SK-N-MC (cell line): ENCODE data around the gene CENPI.

Experiments
- EZH2 ChIP-seq: fragments of 200-600 bp; sonication (generic); IDR thresholded peaks from one replicate; pipeline ENCODE4 v1.6.1; 2017; ENCODE audit warnings: antibody characterized with exemption
- POLR2AphosphoS5 ChIP-seq: IDR thresholded peaks from 2 replicates; pipeline ENCODE4 v1.6.1; 2012; ENCODE audit warnings: mild to moderate bottlenecking, low read depth, low read length, borderline replicate concordance

DNA sequence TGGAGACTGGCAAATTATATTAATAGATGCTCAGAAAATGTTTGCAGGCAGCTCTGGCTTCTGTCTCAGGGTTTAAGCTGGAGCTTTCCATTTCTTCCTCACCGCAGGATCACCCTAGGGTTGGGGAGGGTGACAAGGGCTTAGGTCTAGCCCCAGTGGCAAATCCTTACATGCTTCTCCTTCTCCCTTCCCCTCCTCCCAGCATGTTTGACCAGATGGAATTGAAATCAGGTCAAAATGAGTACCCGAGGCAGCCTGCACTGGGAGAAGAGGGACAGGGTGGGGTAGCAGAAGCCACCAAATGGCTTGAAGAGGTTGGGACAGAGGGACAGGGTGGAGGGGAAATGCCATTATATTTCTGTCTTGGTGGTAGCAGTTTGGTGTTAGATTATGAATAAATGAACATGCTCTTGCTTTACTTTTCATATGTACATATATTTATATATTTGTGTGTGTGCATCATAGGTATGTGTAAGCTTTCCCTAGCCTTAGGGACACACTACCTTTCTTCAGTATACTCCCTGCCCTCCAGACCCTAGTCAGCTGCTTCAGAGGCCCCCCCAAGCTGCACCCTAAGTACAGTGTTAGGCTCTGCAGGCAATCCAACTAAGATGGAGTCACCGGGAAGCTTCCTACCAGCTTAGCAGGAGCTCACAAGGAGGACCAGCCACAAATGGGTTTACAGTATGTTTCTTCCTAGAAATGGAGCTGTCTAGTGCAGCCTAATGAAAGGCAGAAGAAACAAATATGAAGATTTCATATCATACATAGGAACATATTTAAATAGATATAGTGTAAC lies 17.5 kb upstream of the CENPI start:
- TF ChIP-seq POLR2AphosphoS5 (no peak), EZH2 (no peak)
